Measurements from ENCODE around the gene SPRING1.

The SPRING1 gene

DNA sequence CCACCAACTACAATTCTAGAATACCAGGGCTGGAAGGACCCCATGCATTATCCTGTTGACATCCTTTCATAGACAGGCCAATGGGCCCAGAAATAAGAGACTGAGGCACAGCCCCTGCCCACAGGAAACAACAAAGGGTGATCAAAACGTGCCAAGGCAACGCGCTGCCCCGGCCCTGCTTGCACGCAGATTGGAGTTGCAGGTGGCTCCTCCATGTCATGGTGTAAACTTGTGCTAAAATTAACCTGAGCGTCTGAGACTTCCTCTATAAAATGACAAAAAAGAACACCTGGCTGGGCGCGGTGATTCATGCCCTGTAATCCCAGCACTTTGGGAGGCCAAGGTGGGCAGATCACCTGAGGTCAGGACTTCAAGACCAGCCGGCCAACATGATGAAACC lies 30.1 kb downstream of the SPRING1 start:
- DNase-seq = no peak

- DNase-seq = peak; percentile 62
These were observed 34.6 kb downstream of the SPRING1 start for GRCh38 chr12:116703214-116703795.

DNA sequence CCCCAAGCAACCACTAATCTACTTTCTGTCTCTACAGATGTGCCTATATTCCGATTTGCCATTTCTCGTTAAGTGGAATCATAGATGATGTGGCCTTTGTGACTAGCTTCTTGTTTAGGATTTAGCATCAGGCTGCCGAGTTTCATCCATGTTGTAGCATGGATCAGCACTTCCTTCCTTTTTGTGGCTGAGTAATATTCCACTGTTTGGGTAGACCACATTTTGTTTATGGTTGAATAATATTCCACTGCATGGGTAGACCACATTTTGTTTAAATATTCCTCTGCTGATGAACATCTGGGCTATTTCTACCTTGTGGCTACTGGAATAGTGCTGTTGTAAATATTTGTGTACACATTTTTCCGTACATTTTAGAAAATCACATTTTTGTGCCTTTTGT lies 36.4 kb downstream of the SPRING1 start:
- DNase-seq = no peak

DNA sequence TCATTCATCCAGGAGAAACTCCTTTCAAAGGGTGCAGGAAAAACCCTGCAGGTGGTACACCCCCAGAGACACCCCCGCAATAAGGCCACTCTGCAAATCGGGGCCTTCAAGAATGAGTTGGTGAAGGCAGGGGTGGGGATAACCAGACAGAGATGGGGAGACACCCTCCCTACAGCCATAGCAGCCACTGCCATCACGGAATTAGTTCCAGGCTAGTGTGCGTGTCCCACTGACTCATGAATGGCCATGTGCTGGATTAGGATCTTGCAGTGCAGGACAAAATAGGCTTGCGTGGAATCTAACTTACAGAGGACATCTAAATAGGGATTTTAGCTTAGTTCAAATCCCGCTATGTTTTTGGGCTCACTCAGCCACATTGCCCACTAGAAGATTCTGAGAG lies 37.8 kb downstream of the SPRING1 start:
- no peak for DNase-seq

- DNase-seq = no peak
These were observed 39.3 kb downstream of the SPRING1 start for GRCh38 chr12:116698554-116699075.

- DNase-seq = no peak
These were observed 39.8 kb downstream of the SPRING1 start for GRCh38 chr12:116698116-116698515.

GRCh38 chr12:116697716-116698115 lies 40.2 kb downstream of the SPRING1 start:
- DNase-seq = peak; percentile 13

DNA sequence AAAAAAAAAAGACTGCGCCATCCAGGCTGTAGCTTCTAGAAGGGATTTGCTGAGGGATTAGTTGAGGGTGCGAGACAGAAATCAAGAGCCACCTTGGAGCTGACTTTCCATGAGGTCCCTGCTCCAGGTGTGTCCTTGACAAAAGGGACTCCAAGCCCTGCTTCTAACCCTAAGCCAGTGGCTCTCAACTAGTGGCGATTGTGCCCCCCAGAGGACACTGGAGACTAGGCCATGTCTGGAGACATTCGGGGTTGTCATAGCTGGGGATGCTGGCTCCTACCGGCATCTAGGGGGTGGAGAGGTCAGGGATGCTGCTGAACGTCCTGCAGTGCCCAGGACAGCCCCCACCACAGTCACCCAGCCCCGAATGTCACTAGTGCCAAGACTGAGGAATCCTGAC lies 40.6 kb downstream of the SPRING1 start:
- DNase-seq = no peak

DNA sequence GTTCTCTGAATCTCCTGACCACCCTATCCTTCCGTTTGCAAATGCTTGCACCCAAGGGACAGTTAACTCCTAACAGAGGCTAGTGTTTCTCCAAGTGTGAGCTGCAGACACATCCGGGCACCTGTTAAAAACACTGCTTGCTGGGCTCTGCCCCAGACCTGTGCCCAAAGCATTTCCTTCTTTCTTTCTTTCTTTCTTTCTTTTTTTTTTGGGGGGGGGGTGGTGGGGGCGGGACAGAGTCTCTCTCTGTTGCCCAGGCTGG lies 42.5 kb downstream of the SPRING1 start:
- no peak for DNase-seq

GRCh38 chr12:116694653-116695463 lies 43.0 kb downstream of the SPRING1 start:
- no peak for DNase-seq

DNA sequence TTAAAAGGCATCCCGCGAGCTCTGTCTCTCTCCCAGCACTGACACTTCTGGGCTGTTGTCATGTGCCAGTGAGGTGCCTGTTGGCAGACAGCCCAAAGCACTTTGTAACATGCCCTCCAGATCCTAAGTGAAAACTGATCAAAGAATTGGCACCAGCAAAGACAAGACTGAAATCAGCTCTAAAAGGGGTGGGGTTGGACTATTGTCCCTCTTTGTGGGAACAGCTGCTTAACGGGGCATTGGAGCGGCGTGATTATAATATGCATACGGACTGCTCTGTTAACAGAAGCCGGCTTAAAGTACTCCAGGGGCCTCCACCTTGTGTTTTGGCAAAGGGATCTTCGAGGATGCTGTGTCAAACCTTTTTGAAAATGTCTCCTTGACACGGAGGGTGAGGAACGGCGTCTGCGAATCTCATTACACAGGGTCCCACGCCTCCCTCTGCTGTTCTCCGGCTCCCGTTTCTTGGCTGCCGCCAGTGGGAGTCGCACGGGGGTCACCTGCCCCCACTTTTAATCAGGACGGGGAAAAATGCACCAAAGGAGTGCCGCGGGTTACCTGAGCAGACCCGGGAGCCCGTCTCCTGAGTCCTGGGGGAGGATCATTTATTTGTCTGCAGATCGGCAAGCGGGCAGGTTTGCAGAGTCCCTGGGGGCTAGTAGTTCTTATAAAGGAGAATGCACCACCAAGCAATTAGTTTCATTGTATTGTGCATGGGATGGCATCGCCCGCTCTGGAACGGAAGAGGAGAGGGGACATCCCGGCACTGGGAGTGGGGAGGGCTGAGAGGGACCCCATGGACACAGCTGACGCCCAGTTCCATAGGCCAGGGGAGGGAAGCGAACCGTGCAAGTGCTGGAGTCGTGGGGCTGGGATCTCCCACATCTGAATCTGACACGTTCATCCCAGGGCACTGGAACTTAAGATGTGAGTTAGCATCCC lies 44.3 kb downstream of the SPRING1 start:
- DNase-seq = peak; percentile 85

- DNase-seq = no peak
These were observed 45.3 kb downstream of the SPRING1 start for GRCh38 chr12:116692605-116693004.

- no peak for DNase-seq
These were observed 46.2 kb downstream of the SPRING1 start for GRCh38 chr12:116691636-116692035.

- DNase-seq = no peak
These were observed 46.7 kb downstream of the SPRING1 start for GRCh38 chr12:116691205-116691604.

- DNase-seq = peak; percentile 37
These were observed 47.7 kb downstream of the SPRING1 start for GRCh38 chr12:116689979-116690744.

DNA sequence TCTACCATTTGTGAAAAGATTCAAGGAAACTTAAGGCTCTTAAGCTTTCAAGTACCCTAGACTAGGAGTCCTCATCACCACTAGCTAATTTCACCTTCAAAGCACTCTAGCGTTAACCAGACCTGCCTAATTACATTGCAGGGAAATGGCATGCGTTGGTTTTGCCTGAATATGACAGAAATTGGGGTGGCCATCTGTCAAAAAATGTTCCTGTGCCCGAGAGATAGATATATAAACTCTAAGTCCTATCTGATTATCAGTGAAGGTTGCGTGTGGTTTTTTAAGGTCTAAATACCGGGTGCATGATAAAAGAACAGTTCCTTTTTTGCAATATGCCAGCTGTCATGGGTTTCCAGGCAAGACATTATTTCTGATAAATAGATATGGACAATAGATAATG lies 48.3 kb downstream of the SPRING1 start:
- DNase-seq = peak; percentile 37
